GM12878 (cell line): Measurements from ENCODE around the gene DIABLO. TPM values are rescaled to one million over a fixed set of nuclear protein-coding genes. Genes with fewer than 3 reads are reported as not detected.

Source experiments
- BRCA1 ChIP-seq: IDR thresholded peaks from 2 replicates; pipeline ENCODE4 v1.6.1; 2011; ENCODE audit warnings: low read depth, low read length, improper control_type of control experiment
- EZH2 ChIP-seq: IDR thresholded peaks from 2 replicates; pipeline ENCODE4 v1.6.1; 2012; ENCODE audit warnings: low read depth, mild to moderate bottlenecking, control low read depth, inconsistent platforms, low read length, borderline replicate concordance; ENCODE audit not compliant: control insufficient read depth
- IRF4 ChIP-seq: IDR thresholded peaks from 2 replicates; pipeline ENCODE4 v1.6.1; 2011; ENCODE audit warnings: low read depth, low read length
- SMAD1 ChIP-seq: fragments of 450-650 bp; IDR thresholded peaks from 2 replicates; pipeline ENCODE4 v1.6.1; 2018; ENCODE audit warnings: mild to moderate bottlenecking, low read depth; ENCODE audit not compliant: partially characterized antibody
- SP1 ChIP-seq: IDR thresholded peaks from one replicate; pipeline ENCODE4 v1.6.1; 2011; ENCODE audit warnings: low read depth, low read length
- ZNF24 ChIP-seq: fragments of 450-650 bp; IDR thresholded peaks from 2 replicates; pipeline ENCODE4 v1.6.1; 2017; ENCODE audit warnings: antibody characterized with exemption, mild to moderate bottlenecking
- ZSCAN29 ChIP-seq: fragments of 450-650 bp; IDR thresholded peaks from 2 replicates; pipeline ENCODE4 v1.6.1; 2017; ENCODE audit warnings: mild to moderate bottlenecking, moderate library complexity
- polyA plus RNA-seq, 11 experiments: library from polyadenylated mRNA; depleted of rRNA in 4 of 11; unstranded in 6 of 11; stranded (reverse) in 5 of 11; fragments of >200 nt; fragmentation: Nextera tagmentation in 4 of 11; fragmentation: Illumina TruSeq in 1 of 11; extraction: Ambion mirVana in 4 of 11; extraction: Trizol in 1 of 11; gene quantifications; 1 replicate in 1 of 11; 2 replicates in 10 of 11; pipeline versions ENCODE4 v1.2.1 to v1.2.3, GENCODE V29; 2011 to 2016; ENCODE audit warnings: inconsistent platforms in 2 of 11, missing spikeins in 2 of 11, low read depth in 1 of 11
- total RNA-seq, 4 experiments: library from RNA; depleted of rRNA in 3 of 4; stranded (reverse); fragments of >200 nt in 3 of 4; fragmentation: Illumina TruSeq in 1 of 4; extraction: Trizol in 1 of 4; gene quantifications; 2 replicates each; pipeline versions ENCODE4 v1.2.1 to v1.2.3, GENCODE V29; 2013 to 2021
- TF ChIP-seq, protein P1 (sequence below): fragments of 450-650 bp; IDR thresholded peaks from 2 replicates; pipeline ENCODE4 v1.6.1; 2017; ENCODE audit warnings: mild to moderate bottlenecking, moderate library complexity
- TF ChIP-seq, protein P2 (sequence below): IDR thresholded peaks from 2 replicates; pipeline ENCODE4 v1.6.1; 2012; ENCODE audit warnings: low read depth, low read length, improper control_type of control experiment
- TF ChIP-seq, protein P3 (sequence below): IDR thresholded peaks from 2 replicates; pipeline ENCODE4 v1.6.1; 2011; ENCODE audit warnings: low read depth, mild to moderate bottlenecking, low read length, moderate library complexity, borderline replicate concordance; ENCODE audit errors: extremely low read depth
- TF ChIP-seq, protein P4 (sequence below): IDR thresholded peaks from 2 replicates; pipeline ENCODE4 v1.6.1; 2011; ENCODE audit warnings: borderline replicate concordance, low read depth, mild to moderate bottlenecking, moderate library complexity, mixed read lengths, low read length; ENCODE audit not compliant: insufficient read depth; ENCODE audit errors: extremely low read length
- TF ChIP-seq, protein P5 (sequence below): IDR thresholded peaks from 2 replicates; pipeline ENCODE4 v1.6.1; 2012; ENCODE audit warnings: mild to moderate bottlenecking, low read depth, low read length
- TF ChIP-seq, protein P6 (sequence below): fragments of 450-650 bp; IDR thresholded peaks from 2 replicates; pipeline ENCODE4 v1.6.1; 2017; ENCODE audit warnings: mild to moderate bottlenecking, moderate library complexity

Gene DIABLO
- total and polyA plus RNA-seq, 10 of the 15 experiments (the other 5 are each of a cell fraction or from before 2014, with no cell fraction given) = 18.3 to 69.9 (median 46.2) TPM

DNA sequence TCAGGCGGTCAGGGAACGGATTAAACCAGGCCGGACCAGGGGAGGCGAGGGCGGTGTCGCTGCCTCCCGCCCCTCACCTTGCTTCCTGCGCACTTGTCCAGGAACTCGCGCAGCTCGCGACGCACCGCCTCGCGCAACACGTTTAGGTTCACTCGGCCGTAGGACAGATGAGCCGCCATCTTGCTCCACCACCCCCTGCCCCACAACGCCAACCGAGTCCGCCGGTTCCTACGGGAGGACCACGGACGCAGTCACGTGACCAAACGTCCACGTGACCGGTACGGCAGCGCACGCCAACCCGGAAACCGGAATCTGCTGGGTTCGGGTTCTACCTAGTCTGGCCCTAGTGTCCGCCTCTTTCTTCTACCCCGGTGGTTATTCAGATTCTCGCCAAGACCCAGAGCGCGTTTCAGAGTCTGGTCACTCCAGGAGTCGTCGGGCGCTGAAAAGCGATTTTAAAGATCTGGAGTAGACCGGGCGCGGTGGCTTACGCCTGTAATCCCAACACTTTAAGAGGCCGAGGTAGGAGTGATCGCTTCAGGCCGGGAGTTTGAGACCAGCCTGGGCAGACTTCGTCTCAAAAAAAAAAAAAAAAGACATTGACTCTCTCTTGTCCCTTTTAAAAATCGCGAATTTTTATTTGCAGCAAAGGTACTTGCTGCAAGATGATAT, 40.5 kb upstream of the DIABLO start, which contains the start of gene VPS33A (continued):
- TF ChIP-seq, protein P1, sequence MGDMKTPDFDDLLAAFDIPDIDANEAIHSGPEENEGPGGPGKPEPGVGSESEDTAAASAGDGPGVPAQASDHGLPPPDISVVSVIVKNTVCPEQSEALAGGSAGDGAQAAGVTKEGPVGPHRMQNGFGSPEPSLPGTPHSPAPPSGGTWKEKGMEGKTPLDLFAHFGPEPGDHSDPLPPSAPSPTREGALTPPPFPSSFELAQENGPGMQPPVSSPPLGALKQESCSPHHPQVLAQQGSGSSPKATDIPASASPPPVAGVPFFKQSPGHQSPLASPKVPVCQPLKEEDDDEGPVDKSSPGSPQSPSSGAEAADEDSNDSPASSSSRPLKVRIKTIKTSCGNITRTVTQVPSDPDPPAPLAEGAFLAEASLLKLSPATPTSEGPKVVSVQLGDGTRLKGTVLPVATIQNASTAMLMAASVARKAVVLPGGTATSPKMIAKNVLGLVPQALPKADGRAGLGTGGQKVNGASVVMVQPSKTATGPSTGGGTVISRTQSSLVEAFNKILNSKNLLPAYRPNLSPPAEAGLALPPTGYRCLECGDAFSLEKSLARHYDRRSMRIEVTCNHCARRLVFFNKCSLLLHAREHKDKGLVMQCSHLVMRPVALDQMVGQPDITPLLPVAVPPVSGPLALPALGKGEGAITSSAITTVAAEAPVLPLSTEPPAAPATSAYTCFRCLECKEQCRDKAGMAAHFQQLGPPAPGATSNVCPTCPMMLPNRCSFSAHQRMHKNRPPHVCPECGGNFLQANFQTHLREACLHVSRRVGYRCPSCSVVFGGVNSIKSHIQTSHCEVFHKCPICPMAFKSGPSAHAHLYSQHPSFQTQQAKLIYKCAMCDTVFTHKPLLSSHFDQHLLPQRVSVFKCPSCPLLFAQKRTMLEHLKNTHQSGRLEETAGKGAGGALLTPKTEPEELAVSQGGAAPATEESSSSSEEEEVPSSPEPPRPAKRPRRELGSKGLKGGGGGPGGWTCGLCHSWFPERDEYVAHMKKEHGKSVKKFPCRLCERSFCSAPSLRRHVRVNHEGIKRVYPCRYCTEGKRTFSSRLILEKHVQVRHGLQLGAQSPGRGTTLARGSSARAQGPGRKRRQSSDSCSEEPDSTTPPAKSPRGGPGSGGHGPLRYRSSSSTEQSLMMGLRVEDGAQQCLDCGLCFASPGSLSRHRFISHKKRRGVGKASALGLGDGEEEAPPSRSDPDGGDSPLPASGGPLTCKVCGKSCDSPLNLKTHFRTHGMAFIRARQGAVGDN = peak; percentile 53; the same call in 1 of the 2 replicates
- TF ChIP-seq ZNF24 (0 out of 2 replicates have a peak, but pooled peaks have one; percentile 24), BRCA1 (no peak), EZH2 (no peak), IRF4 (peak; percentile 78; the same call in 1 of the 2 replicates), SP1 (peak; percentile 86), ZSCAN29 (peak; percentile 29; the same call in 1 of the 2 replicates), SMAD1 (peak; percentile 52)
- TF ChIP-seq, protein P2, sequence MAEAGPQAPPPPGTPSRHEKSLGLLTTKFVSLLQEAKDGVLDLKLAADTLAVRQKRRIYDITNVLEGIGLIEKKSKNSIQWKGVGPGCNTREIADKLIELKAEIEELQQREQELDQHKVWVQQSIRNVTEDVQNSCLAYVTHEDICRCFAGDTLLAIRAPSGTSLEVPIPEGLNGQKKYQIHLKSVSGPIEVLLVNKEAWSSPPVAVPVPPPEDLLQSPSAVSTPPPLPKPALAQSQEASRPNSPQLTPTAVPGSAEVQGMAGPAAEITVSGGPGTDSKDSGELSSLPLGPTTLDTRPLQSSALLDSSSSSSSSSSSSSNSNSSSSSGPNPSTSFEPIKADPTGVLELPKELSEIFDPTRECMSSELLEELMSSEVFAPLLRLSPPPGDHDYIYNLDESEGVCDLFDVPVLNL = no peak
- TF ChIP-seq, protein P3, sequence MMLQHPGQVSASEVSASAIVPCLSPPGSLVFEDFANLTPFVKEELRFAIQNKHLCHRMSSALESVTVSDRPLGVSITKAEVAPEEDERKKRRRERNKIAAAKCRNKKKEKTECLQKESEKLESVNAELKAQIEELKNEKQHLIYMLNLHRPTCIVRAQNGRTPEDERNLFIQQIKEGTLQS = peak; percentile 99
- TF ChIP-seq, protein P4, sequence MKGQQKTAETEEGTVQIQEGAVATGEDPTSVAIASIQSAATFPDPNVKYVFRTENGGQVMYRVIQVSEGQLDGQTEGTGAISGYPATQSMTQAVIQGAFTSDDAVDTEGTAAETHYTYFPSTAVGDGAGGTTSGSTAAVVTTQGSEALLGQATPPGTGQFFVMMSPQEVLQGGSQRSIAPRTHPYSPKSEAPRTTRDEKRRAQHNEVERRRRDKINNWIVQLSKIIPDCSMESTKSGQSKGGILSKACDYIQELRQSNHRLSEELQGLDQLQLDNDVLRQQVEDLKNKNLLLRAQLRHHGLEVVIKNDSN = peak; percentile 99
- TF ChIP-seq, protein P5, sequence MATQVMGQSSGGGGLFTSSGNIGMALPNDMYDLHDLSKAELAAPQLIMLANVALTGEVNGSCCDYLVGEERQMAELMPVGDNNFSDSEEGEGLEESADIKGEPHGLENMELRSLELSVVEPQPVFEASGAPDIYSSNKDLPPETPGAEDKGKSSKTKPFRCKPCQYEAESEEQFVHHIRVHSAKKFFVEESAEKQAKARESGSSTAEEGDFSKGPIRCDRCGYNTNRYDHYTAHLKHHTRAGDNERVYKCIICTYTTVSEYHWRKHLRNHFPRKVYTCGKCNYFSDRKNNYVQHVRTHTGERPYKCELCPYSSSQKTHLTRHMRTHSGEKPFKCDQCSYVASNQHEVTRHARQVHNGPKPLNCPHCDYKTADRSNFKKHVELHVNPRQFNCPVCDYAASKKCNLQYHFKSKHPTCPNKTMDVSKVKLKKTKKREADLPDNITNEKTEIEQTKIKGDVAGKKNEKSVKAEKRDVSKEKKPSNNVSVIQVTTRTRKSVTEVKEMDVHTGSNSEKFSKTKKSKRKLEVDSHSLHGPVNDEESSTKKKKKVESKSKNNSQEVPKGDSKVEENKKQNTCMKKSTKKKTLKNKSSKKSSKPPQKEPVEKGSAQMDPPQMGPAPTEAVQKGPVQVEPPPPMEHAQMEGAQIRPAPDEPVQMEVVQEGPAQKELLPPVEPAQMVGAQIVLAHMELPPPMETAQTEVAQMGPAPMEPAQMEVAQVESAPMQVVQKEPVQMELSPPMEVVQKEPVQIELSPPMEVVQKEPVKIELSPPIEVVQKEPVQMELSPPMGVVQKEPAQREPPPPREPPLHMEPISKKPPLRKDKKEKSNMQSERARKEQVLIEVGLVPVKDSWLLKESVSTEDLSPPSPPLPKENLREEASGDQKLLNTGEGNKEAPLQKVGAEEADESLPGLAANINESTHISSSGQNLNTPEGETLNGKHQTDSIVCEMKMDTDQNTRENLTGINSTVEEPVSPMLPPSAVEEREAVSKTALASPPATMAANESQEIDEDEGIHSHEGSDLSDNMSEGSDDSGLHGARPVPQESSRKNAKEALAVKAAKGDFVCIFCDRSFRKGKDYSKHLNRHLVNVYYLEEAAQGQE = peak; percentile 49; the same call in 1 of the 2 replicates
- TF ChIP-seq, protein P6, sequence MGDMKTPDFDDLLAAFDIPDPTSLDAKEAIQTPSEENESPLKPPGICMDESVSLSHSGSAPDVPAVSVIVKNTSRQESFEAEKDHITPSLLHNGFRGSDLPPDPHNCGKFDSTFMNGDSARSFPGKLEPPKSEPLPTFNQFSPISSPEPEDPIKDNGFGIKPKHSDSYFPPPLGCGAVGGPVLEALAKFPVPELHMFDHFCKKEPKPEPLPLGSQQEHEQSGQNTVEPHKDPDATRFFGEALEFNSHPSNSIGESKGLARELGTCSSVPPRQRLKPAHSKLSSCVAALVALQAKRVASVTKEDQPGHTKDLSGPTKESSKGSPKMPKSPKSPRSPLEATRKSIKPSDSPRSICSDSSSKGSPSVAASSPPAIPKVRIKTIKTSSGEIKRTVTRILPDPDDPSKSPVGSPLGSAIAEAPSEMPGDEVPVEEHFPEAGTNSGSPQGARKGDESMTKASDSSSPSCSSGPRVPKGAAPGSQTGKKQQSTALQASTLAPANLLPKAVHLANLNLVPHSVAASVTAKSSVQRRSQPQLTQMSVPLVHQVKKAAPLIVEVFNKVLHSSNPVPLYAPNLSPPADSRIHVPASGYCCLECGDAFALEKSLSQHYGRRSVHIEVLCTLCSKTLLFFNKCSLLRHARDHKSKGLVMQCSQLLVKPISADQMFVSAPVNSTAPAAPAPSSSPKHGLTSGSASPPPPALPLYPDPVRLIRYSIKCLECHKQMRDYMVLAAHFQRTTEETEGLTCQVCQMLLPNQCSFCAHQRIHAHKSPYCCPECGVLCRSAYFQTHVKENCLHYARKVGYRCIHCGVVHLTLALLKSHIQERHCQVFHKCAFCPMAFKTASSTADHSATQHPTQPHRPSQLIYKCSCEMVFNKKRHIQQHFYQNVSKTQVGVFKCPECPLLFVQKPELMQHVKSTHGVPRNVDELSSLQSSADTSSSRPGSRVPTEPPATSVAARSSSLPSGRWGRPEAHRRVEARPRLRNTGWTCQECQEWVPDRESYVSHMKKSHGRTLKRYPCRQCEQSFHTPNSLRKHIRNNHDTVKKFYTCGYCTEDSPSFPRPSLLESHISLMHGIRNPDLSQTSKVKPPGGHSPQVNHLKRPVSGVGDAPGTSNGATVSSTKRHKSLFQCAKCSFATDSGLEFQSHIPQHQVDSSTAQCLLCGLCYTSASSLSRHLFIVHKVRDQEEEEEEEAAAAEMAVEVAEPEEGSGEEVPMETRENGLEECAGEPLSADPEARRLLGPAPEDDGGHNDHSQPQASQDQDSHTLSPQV = no peak; the same call in 1 of the 2 replicates
